NCI-H1436 treated with DMSO at 0.1 percent for 48 hours (cell line): ENCODE data around the gene CPNE4.
A peak's percentile ranks its signal among the peaks of the same experiment; 100 is the strongest.
"Not testable (repeated sequence)": the region's sequence is repeated elsewhere in the genome, so short reads cannot be mapped to it uniquely, and the experiment has no call there.

Source experiments
- DNase-seq: peaks from one replicate; lab custom pipeline; 2025; lab: John Stamatoyannopoulos, UW

The CPNE4 gene

DNA sequence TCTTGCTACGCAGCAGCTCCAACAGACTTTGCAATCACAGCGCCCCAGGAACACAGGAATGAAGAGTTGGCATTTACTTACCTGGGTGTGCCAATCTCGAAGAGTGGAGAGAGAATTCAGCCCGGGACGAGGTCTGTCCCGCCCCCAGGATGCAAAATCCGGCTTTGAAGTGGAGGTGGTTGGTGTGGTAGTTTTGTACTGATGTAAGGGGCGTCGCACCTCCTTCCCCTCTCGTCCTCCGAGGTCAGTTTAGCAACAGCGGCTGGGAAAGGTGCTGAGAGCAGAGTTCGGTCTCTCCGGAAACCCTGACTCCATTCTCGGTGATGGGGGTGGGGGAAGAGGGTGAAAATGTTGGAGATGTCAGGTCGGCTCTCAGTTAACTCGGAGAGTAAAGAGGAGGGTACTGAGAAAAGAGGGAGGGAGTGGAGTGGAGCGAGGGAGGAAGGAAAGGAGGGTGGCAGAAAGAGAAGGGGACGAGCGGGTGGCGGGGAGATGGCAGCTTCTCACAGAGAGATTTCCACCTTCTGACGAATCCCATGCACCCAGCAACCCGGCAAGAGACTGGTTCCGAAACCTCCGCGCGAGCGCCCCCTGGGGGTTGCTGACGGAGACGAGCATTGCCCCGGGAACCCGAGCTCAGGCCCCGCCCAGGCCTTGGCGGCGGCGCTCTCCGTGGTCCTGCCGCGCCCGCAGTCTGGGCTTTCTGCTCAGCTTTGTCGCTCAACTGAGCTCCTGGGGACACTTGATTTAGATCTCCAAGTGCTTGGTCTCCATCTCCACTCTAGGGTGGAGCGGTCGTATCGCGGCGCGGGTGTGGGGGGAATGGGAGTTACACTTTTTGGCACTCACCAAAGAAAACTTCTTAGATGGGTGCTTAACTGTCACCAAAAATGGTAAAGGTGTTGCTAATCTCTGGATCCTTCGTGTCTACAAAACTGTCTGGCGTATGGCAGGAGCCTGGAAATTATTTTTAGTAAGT lies at the start of gene CPNE4:
TSS of gene CPNE4 (minus strand) at position 529 of the 979 bp plus-strand sequence.
- peak; percentile 63 for DNase-seq

DNA sequence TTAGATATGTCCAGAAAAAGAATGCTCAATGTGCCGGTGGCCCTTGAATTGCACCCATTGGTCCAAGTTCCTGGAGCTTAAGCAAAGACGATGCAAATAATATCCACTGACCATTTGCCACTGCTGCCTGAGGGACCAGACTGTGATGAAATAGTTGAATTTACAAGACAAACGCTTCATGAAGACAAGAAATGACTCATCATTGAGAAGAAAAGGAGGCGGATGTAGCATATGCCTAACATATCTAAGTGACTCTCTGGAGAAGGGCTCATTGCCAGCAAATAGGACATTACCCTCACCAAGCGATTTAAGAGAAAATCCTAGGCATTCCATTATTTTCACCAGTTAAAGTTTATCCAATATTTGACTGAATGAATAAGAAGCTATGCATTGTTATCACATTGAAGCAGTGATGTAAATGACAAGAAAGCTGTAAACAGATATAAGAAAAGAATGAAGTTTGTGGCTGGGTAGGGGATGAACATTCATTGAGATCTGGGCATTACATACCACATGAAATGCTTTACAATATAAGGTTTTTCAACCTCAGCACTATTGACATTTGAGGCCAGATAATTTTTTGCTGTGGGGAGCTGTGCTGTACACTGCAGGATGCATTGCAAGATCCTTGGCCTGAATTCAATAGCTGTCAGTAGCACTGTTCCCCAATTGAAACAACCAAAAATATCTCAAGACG lies 48.9 kb upstream of the CPNE4 start:
- DNase-seq, result no peak

DNA sequence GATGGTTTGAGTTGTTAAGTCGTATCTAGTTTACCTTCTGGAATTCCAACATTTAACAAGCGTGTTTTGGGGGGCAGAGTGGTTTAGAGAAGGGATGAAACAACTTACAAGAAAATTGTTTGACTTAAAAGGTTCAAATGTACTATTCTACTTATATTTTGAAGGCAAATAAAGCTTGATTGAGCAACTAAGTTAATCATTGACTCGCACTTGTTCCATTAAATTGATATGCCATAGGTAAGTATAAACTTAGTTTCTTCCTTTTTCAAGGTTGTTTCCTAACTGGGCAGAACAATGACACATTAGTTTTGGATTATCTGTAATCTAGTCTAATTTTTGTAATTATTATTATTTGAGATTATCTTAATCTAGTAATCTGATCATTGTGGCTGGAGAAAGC lies 48.3 kb upstream of the CPNE4 start:
- no peak for DNase-seq

DNA sequence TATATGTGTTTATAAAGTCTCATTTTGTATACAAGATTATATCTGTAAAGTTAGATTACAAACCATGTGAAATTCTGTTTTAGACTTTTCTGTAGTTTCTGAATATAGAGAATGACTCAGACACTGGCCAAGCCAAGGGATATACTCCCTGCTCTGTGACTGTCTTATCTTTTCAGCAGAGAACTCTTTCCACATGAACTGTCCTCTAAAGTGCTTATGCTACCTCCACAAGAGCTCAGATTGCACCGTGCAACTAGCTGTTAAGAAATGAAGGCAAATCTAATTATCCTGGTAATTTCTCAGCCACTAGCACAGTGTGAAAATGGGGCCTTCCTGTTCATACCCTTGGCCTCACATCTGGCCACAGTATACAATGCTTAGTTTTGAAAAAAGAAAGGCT lies 44.3 kb upstream of the CPNE4 start:
- no peak for DNase-seq

DNA sequence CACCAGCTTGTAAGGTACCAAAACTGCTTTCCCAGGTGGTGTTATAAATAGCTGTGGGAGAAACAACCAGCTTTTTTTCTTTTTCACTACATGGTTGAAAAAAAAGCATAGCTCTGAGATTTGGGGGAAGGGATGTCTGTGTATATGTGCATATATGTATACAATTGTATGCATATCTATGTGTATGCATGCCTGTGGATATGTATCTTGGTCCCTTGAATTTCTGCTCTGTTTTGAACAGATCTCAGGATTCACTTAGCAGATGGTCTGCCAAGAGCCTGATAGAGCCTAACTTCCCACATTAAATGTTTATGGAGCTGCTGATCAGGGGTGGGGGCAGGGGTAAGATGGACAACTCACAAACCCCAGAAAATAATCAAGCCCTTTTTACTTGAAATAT lies 39.0 kb upstream of the CPNE4 start:
- no peak for DNase-seq

DNA sequence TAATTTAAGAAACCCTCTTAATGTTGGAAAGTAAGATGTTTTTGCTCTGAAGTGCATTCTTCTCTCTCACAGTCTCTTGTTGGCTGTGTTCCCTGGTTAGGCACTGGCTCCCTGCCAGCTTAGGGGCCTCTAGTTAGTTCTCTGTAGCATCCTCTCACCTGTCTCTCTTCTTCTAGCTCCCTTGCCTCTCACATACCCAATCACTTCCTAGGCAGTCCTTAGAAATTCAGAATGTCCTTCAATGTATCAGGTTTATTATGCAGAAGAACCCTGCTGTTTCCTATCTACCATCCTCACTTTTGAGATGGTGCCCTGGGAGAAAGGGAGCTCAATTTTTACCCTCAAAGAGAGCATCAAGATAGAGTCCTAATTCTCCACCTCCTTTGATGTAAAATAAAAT lies 36.2 kb upstream of the CPNE4 start:
- no peak for DNase-seq

DNA sequence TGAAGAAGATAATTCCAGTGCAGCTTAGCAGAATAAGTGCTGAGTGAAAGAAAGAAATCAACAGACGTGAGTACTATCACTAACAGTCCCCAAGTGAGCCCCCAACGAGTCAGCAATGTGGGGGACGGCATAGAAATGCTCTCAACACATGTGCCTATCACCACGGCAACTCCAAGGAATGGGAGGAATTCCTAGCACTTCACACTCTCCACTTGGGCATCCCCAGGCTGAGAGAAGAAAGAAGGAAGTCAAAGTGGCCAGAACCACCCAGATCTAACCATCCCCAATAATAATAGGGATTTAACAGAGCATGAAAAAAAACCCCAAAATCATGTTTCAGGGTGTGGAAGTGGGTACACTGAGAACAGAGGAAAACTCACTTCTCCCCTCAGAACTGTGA lies 29.3 kb upstream of the CPNE4 start:
- no peak for DNase-seq

DNA sequence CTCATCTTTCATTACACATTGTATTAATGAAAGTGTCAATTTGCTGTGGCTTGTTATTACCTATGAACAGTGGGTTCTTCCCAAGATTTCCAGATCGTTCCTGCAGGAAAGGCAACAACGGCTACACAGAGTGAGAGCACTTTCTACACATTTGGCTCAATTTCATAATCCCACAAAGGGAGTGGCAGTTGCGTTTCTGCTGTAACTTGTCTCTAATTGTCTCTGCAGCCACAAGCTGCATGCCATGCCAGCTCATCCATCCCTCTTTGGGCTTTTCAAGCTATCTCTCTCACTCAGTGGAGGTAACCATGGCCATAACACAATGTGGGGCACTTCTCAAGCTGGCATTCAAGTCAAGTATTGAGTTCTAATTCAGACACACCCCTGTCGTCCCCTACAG lies 27.7 kb upstream of the CPNE4 start:
- DNase-seq, result no peak

DNA sequence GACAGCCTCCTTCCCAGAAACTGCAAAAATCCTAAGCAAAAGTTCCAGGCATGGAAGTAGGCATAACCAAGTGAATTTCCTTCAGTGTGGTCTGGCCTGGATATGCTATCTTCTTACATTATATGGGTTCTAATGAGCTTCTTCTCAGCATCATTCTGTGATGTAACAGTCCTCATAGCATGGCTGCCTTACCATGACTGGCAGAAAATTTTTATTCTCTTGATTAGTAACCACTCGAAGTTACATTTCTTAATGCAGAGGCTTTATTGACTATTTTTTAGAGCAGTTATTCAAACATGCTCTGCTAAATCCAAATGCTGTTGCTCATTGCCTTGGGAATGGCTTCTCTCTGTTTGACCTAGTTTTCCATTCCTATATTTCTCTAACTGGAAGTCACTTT lies 21.1 kb upstream of the CPNE4 start:
- no peak for DNase-seq

DNA sequence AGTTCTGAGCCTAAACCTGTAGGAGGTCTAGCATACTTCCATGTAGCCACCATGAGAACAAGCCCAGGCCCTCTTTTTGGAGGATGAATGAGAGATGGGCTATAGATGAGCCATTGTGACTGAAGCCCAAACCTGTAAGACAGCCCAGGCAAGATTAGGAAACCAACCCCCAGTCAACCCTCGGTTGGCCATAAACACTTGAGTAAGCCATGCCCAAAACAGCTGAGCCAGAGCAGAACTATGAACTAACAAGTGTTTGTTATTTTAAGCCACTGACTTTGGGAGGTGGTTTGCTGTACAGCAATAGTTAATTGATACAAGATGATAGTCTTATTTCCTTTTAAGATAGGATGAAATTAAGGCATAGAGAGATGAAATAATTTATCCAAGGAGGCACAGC lies 12.4 kb upstream of the CPNE4 start:
- no peak for DNase-seq

DNA sequence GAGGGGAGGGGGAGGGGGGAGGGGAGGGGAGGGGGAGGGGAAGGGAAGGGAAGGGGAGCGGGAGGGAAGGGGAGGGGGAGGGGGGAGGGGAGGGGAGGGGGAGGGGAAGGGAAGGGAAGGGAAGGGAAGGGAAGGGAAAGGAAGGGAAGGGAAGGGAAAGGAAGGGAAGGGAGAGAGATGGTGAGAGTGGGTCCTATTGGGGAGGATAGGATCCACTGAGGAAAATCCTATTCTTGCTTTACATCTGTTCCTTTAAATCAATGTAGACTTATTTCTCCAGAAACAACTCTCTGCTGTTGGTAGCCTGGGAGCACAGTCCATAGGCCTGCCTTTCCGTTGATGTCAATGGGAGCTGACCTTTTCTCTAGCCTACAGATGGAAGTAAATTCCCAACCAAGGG lies 10.1 kb upstream of the CPNE4 start:
- not testable (repeated sequence) for DNase-seq

DNA sequence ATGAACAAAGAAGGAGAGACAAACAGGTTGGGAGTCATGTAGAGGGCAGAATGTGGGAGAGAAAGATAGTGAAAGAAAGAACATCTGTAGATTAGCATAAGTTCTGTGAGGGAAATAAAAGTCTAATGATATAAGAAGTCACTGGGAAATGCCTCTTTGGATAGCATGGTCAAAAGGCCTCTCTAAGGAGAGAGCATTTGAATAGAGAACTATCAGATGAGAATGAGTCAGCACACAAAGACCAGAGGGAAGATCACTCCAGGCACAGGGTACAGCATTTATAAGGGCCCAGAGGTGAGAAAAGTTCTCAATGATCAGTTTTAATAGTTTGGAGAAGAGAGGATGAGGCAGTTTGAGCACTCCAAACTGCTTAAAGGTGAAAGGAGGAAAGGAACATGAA lies 7.9 kb upstream of the CPNE4 start:
- DNase-seq, result no peak

DNA sequence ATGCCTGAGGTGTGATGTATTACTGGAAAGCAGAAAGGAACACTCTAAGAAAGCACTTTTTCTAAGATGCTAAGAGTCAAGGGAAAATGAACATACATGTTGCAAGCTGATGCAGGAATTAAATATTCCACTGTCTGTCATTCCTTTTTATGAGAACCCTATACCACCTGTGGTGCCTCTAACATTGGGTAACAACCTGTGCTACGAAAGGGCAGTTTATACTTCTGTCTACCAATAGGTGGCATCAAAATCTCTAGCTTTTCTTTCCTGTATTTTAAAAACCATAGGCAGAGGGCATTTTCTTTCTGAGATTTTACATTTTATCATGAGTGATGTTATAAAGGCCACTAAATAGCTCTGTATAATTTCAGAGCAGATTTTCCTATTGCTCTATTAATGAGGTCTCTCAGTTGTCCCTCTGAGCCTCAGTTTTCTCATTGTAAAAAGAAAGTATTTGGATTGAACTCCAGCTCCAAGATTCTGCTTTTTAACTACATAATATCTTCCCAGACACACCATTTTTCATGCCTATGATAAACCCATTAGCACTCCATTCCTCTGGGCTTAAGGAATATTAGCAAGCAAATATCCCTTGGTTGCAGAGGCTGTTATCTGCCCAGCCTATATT lies 3.5 kb upstream of the CPNE4 start:
- peak; percentile 36 for DNase-seq

DNA sequence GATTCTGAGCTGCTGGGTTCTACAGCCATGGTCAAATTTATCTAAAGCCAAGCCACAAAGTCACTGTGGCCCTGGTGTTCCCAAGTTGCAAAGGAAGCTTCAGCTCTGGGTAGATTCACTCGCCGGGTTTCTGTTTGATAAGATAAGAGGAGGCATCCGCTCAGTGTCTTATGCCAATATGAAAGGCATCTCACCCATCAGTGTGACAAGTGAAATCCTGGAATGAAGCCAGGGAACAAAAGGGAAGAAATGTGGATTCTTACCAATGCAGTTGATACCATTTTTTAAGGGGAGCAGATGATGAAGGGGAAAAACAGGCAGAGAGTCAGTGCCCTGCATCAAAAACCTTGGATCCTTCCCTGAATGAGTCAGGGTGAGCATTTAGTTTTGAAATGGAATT lies 2.8 kb upstream of the CPNE4 start:
- no peak for DNase-seq

DNA sequence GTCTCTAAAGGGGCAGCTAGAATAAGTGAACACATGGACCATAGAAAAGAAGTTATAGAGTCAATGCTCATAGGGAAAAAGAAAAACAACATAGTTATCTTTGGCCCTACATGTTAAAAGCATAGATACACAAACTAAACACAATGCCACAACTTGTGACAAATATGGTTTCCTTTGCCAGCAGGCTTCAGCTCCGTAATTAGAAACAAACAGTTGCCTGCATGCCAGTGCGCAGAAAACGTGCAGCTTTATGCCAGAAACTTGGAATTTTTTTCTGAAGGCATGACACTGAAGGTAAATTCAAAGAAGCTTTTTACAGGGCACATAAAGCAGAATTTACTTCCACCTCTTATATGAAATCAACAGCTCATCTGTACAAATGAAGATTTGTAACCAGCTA lies 2.2 kb upstream of the CPNE4 start:
- DNase-seq, result no peak

DNA sequence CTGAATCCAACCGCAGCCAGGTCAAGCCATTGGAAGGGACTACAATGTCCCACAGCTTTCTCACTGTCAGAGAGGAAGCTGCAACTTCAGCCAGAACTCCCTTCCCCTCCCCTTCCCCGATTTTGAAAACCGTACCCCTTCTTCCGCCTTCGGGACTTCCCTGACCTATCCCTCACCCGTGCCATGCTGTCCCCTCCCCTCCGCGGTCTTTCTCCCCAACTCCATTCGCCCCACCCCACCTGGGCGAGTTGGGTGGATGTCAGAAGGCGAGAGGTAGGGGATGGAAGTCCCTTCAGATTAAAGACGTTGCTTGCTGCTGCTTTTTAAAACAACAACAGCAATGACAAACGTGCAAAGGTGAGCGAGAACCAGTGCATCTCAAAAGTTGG lies 723 bp downstream of the CPNE4 start:
- DNase-seq, result no peak

DNA sequence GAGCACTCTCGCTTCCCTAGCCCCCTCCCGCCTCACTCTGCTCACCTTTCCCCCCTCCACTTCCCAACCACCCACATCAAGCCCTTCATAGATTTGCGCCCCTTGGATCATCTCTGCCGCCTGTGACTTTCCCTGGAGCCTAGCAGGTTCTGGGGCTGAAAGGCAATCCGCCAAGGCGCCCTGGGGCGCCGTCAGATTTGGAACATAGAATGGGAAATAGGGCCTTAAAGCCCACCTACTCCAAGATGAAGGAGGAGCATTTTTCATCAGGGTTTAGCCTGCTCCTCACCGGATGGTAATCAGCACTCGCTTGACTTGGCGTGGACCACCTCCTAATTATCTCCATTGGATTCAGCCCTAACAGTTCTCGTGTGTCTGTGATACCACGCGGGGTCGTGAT lies 1.3 kb downstream of the CPNE4 start:
- DNase-seq, result no peak

DNA sequence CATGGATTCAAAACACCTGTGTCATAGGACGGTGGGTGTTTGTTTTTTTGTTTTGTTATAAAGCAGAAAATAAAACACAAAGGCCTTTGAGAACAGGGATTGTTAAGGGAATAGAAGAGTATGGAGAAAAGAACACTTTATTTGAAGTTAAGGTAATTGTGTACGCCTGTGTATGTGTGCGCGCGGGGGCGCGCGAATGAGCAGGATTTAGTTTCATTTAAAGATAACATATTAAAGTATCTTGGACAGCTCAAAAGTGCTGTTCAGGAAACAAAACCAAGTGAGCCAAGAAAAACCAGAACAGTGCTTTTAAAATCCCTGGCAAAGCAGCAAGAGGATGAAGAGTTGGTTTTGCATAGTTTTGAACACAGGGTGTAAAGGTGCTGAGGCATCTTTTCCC lies 1.9 kb downstream of the CPNE4 start:
- DNase-seq, result no peak

DNA sequence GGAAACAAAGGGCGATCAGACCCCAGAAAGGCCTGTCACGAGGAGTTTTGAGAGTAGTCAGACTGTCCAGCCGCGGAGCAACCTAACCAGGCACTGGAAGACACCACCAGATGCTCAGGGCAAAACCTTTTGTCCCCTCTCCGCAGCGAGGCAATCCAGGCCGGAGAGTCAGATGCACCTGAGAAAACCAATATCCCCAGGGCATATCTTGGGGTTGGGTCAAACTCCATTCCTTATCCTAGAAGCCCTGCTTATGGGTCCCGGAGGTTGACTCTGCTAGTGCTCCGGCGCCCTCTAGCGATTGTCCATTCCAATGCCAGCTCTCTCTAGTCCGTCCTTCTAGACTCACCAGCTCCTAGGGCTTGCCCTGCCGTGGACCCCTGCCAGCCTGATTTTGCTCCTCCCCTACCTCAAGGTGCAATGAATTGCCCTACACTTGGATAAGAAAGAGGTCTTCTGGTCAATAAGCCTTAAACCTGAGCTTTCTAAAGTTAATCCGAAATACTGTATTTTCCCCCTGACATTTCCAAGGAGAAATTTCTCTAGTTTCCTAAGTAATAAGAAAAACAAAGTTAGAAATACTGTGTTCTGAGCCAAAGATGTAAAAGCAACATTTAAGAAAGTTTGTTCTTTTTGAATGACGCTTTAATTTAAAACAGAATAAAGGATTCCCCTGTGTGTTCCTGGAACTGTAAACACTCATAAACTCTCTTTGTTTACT lies 5.5 kb downstream of the CPNE4 start:
- DNase-seq, result peak; percentile 95

DNA sequence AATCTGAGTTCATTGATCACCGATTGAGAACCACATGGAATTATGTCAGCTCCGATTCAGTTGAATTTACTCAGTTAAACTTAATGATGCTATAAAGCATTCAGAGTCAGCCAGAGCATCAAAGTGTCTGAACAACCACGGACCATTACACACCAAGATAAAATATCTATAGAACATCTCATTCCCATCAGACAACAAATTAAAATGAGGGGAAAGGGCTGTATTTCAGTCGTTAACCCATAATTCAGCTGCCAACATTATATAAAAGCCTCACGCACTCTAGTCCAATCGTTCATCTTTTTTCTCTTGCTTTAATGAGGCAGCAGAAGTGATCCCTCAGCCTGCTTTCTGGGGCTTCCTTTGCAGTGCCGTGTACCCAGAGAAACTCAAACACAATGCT lies 11.9 kb downstream of the CPNE4 start:
- no peak for DNase-seq

DNA sequence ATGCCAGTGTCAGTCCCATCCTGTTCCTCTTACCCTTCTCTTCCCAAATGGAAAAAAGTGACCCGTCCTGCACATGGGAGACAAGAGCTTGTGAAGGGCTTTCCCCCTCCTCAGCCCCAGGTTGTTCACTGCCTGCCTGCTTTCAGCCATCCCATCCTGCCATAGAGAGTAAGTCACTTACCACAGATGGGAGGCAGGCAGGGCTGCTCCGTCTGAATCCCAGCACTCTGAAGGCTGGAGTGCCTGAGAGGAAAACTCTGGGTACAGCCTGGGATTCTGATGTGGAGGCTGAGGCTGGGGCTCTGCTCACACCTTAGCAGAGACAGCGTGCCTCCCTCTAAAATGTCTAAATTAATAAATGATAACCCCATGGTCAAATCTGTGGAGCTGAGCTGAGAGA lies 14.8 kb downstream of the CPNE4 start:
- DNase-seq, result no peak

DNA sequence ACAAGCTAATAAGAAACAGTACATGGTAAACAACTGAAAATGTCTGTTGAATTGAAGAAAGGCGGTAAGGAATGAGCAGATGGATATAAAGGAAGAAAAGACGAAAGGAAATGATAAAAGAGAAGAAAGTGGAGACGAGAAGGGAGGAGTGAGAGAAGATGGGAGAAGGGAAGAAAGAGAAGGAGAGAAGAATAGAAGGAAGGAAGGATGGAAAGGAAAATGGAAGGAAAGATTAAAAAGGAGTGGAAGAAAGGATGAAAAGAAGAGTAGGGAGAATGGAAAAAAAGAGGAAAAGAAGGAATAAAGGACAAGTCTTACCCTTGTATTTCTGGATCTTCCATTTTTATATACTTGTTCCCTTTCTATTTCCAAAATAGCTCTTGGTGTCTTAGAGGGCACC lies 17.7 kb downstream of the CPNE4 start:
- no peak for DNase-seq
